NOMO-1 treated with dmso at 0.1 percent for 144 hours (cell line): ENCODE data around the gene GLT6D1.
"Not testable (repeated sequence)": the region's sequence is repeated elsewhere in the genome, so short reads cannot be mapped to it uniquely, and the experiment has no call there.

Experiments used
- DNase-seq: peaks from one replicate; lab custom pipeline; 2025; ENCODE audit not compliant: unreplicated experiment; lab: John Stamatoyannopoulos, UW

The GLT6D1 gene

GRCh38 chr9:135665795-135666189 lies 26.5 kb upstream of the GLT6D1 start:
- no peak for DNase-seq

DNA sequence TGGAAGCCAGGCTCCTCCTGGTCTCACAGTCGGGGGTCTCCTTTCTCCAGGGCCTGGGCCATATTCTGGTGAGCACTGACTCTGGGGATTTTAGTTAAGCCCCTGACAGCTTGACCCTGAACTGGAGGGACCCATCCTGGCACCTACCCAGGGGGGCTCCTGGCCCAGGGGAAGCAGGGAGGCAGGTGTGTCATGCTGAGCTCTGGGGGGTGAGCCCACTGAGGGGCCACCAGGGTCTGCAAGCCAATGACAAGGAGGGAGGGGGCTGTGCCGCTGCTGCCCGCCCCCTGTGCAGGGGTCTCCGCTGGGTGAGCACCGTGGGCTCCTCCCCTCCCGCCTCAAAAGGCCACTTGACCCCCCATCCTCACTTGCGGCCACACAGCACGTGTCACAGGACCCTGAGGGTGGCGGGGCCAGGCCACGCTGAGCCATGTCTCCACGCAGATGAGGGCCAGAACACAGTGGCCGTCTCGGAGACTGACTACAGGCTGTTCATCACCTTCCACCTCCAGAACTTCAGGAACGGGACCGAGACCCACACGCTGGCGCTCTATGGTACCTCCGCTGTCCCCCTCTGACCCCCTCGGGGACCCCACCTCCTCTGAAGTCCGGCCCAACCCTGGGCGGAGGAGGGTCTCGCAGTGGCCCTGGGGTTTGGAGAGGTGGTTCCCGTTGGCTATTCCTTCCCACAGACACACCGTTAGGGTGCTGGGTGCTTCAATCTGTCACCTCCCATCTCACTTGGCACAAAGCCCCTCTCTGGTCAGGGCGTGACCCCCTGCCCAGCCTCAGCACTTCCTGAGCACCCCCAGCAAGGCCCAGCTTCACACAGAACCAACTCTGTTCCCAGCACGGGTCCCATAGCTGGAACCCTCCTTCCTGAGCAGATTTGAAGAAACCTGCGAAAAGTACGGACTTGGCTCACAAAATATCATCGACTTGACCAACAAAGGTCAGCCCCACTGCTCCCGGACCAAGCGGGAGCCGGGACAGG lies 25.8 kb upstream of the GLT6D1 start:
- DNase-seq = no peak

DNA sequence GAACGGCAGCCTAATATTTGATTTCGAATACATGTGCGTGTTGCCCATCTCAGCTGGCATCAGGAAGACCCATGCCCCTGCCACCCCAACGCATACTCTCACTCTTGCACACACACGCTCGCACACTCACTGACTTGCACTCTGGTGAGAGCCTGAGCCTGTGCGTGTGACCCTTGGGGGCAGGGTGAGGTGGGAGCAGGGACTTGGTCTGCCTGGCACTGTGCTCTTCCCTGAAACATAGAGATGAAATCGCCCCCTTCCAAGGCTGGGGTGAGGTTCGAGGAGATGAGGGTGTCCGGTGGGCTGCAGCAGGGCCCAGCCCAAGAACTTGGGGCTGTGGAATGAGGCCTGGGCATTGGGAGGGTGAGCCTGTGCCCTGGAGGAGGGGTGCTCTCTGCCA lies 24.9 kb upstream of the GLT6D1 start:
- no peak for DNase-seq

- DNase-seq = no peak
These were observed 24.5 kb upstream of the GLT6D1 start for GRCh38 chr9:135663857-135664256.

DNA sequence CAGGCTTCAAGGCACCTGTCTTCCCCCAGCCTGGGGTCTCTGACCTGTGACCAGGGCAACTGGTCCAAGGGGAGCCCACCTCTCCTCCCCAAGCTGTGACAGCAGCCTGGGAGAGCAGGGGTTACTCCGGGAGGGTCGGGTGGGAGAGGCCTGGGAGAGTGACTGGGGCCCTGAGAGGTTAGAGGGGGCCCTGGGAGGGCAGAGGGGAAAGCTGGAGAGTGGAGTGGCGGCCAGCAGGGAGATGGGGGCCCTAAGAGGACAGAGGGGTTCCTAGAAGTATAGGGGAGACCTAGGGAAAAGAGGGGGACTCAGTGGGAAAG lies 24.1 kb upstream of the GLT6D1 start:
- DNase-seq = no peak

GRCh38 chr9:135662758-135663450 lies 23.6 kb upstream of the GLT6D1 start, which contains the start of gene LCN9:
TSS of gene LCN9 (plus strand) at chr9:135663309. CDS start at chr9:135663322, 13 bp downstream.
- DNase-seq = no peak

GRCh38 chr9:135661816-135662560 lies 22.6 kb upstream of the GLT6D1 start:
- DNase-seq = no peak

GRCh38 chr9:135660407-135660806 lies 21.1 kb upstream of the GLT6D1 start:
- no peak for DNase-seq

GRCh38 chr9:135659252-135659651 lies 19.9 kb upstream of the GLT6D1 start:
- no peak for DNase-seq

GRCh38 chr9:135657416-135657815 lies 18.1 kb upstream of the GLT6D1 start:
- no peak for DNase-seq

- DNase-seq = no peak
These were observed 16.0 kb upstream of the GLT6D1 start for GRCh38 chr9:135655317-135655716.

DNA sequence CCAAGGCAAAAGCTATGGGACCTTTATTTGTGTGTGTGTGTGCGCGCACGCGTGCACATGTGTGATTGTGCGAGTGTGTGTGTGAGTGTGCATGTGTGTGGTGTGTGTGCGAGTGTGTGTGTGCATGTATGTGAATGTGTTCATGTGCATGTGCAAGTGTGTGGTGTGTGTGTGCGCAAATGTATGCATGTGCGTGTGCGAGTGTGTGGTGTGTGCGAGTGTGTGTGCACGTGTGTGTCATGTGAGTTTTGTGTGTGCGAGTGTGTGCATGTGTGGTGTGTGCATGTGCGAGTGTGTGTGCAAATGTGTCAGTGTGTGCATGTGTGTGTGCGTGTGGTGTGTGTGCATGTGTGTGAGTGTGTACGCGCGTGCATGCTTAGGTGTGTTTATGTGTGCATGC lies 11.1 kb upstream of the GLT6D1 start:
- DNase-seq = no peak

GRCh38 chr9:135649508-135649907 lies 10.2 kb upstream of the GLT6D1 start:
- no peak for DNase-seq

DNA sequence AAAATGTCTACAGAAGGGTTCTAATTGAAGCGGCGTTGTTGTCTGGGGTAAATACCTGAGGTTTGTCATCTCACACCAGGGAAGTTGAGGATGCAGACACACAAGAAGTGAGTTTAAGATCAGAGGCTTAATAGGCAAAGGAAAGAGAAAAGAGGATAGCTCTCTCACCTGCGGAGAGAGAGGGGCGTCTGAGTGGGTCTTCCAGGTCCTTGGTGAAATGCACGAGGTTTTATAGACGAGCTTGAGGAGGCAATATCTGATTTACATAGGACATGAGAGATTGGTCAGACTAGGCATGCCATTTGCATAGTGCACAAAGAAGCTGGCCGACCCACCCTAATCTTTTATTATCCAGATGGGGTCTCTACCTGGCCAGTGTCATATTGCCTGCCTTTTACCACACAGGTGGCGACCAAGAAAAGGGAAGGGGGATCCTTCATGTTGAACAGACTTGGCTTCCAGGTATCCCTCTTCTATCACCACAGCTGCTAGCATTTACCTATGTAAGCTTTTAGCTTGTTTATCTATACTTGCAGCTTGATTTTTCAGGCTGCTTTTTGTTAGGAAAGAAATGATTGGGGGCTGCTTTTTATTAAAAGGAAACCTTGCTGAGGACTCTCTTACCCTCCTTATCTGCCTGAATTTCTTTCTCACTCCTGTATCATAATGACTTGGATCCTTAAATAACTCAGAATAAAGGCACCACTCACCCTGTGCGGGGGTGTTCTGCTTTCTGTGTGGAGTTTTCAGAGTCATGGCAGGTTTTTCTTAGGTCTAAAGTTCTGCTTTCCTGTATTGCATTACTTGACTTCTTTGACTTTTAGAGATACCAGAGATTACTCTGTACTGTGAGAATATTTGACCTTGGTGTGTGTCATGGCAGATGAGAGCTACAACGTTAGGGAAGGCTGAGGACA lies 9.4 kb upstream of the GLT6D1 start:
- DNase-seq = no peak

GRCh38 chr9:135647884-135648283 lies 8.5 kb upstream of the GLT6D1 start:
- DNase-seq = no peak

DNA sequence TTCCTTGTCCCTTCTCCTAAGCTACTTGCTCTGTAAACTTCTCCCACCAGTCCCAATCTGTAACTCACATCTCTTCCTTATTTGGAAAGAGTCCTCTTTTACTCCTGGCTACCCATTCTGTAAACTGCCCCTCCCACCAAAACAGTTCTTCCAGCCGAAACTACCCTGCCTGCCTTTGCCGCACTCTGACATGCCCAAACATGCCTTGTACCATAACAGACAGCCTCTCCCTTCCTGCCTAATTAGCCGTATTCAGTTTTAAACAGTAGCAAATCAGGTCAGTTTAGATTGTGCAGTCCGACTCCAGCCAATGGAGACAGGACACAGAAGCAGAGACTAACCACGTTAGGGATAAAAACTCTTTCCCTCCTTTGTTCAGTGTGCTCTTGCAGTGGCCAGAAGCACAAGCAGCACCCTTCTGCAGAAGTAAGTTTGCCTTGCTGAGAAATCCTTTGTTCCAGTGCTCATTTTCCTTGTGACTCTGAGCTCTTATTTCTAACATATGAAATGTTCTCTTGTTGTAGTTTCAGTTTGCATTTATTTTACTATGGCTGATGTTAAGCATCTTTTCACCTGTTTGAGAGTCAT lies 5.4 kb upstream of the GLT6D1 start:
- no peak for DNase-seq

DNA sequence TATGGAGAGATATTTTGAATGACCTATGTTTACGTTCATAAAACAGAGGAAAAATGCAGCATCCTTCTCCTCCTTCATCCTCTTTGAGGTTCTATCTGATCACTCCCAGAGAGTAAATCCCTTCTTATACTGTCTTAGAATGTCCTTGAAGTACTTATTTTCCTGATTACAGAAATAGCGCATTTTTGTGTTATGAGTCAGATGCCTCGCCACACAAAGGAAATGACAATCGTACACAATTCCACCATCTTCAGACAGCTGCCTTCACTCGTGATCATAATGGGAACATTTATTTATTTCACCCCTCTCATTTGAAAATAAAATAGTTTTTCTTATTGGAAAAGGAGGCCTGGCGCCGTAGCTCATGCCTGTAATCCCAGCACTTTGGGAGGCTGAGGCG lies 2.4 kb upstream of the GLT6D1 start:
- no peak for DNase-seq

DNA sequence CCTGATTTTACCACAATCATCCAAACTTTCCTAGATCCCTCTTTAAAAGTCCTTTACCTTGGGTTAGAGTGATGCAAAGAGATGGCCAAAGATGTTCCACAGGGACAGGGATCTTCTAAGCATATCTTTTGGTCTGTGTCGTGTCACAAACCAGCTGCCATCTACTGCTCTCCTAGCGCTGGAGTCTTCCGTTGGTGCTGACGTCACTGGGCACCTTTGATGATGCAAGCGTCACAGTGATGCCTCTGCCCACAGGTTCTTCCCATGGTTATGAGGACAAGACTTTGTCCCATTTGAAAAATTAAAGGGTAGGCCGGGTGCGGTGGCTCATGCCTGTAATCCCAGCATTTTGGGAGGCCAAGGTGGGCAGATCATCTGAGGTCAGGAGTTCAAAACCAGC lies 1.7 kb upstream of the GLT6D1 start:
- no peak for DNase-seq

DNA sequence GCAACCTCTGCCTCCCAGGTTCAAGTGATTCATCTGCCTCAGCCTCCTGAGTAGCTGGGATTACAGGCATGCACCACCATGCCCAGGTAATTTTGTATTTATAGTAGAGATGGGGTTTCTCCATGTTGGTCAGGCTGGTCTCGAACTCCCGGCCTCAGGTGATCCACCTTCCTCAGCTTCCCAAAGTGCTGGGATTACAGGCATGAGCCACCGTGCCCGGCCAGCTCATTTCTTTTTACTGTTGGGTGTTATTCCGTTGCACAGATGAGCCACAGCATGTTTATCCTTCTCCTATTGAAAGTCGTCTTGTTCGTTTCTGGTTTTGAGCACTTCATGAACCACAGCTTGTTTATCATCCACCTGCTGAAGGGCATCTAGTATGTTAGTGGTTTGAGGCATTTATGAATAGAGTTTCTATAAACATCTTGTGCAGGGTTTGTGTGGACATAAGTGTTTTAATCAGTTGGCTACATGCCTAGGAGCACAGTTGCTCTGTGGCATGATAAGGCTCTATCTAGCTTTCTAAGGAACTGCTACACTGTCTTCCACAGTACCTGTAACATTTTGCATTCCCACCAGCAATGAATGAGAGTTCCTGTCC lies 2.3 kb downstream of the GLT6D1 start:
- DNase-seq = not testable (repeated sequence)

DNA sequence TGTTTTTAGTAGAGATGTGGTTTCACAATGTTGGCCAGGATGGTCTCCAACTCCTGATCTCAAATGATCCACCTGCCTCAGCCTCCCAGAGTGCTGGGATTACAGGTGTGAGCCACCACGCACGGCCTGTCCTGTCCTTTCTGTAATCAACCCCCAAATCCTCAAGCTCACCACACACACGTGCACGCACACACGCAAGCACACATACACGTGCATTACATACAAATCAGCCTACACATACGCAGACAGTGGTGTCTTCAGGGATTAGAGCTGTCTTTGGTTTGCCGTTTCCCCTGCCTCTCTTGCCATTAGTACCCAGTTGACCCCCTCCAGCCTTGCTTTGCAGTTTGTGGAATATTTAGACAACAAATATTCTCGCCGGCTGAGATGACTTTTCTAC lies 6.5 kb downstream of the GLT6D1 start:
- DNase-seq = no peak
